Measurements from ENCODE around the gene TOMM7.
"Not testable (repeated sequence)": the region's sequence is repeated elsewhere in the genome, so short reads cannot be mapped to it uniquely, and the experiment has no call there.

The TOMM7 gene

DNA sequence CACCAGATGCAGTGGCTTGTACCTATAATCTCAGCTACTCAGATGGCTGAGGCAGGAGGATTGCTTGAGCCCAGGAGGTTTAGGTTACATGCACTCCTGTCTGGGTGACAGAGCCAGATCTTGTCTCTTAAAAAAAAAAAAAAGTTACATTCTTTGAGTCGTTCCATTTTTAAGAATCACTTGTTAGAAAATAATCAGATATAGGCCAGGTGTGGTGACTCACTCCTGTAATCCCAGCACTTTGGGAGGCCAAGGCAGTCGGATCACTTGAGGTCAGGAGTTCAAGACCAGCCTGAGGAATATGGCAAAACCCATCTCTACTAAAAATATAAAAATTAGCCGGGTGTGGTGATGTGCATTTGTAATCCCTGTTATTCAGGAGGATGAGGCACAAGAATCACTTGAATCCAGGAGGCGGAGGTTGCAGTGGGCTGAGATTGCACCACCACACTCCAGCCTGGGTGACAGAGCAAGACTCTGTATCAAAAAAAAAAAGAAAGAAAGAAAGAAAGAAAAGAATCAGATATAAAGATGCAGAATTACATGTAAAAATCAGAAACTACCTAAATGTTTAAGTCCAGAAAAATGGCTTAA lies 42.8 kb downstream of the TOMM7 start:
- not testable (repeated sequence) for DNase-seq

DNA sequence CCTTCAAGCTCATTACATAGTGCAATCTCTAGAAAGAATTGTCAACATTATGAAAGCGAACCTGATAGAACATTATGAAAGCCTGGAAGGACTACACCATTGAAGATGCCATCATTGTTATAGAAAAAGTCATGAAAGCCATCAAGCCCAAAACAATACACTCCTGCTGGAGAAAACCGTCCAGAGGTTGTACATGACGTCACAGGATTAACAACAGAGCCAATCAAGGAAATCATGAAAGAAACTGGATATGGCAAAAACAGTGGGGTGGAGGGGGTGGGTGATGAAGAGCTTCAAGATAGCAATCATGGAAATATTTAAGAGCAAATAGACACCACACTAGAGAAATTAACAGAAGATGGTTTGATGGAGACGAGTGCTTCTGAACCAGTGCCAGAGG lies 45.7 kb downstream of the TOMM7 start:
- DNase-seq: no peak

DNA sequence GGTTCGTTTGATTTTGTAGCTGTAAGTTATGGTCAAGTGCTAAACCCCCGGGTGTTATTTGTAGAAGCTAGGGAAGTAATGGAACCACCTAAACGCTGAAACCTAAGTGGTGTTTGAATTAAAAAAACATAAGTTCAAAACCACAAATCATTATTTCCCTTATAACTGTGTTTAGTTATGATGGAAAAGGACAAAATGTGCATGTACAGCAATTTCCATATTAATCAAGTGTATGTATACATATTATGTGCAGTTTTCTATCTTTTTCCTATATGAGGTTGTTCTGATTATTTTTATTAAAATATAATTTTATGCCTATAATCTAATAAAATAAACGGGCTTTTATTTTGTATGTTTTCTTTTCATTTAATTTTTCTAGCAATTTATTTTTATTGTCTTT lies 49.8 kb downstream of the TOMM7 start:
- DNase-seq: no peak

DNA sequence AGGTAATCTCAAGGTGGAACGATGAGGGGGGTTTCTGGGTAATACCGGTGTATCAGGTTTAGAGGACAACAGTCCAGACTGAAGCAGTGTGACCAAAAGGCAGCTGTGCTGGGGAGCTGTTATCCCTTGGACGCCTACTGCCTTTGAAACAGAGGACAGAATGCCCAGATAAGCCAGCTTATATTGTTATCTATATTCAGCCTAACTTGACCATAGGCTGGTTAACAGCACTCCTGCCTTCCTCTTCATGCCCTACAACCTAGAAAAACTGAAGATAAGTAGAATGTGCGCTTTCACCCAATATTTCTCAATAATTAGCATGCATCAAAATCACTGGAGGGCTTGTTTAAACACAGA lies 50.8 kb downstream of the TOMM7 start:
- DNase-seq: no peak

DNA sequence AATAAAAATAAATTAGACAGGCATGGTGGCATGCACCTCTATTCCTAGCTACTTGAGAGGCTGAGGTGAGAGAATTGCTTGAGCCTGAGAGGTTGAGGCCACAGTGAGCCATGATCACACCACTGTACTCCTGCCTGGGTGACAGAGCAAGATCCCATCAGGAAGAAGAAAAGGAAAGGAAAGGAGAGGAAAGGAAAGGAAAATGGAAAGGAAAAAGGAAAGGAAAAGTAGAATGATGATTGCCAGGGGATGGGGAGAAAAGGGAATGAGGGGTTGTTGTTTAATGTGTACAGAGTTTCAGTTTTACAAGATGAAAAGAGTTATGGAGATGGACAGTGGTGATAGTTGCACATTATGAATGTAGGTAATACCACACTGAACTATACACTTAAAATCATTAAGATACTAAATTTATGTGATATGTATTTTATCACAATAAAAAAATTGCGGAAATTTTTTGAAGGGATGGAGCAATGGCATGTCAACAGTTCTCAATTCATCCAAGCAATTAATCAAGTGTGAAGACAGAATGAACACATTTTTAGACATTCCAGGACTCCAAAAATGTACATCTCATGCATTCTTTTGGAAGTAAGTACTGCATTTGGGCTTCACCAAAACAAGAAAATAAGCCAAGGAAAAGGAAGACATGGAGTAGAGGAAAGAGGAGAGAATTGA lies 51.3 kb downstream of the TOMM7 start:
- DNase-seq: no peak

DNA sequence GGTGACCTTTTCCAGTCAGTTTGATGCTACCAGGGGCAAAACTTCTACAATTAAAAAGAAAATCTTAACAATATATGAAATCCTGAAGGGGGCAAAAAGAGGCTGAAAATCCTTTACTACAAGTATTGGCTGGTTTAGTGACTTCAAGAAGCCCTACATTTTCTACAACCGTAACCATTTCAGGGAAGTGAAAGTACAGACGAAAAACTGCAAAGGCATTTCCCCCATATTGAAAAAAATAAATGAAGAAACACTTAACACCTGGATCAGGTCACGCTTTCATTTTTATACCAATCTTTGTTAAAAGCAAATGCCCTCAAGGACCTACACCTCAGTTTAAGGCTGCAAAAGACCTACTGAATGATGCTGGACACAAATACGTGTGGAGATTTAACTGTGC lies 57.0 kb downstream of the TOMM7 start:
- DNase-seq: no peak
